HG02571 (cell line): Measurements from ENCODE around the gene COA4.

ENCODE experiments used
- ATAC-seq: cut with Tn5 transposase; IDR thresholded peaks from one replicate; pipeline ENCODE4 v1.9.1; 2021; ENCODE audit warnings: mild to moderate bottlenecking, moderate library complexity; ENCODE audit not compliant: unreplicated experiment

Gene COA4

DNA sequence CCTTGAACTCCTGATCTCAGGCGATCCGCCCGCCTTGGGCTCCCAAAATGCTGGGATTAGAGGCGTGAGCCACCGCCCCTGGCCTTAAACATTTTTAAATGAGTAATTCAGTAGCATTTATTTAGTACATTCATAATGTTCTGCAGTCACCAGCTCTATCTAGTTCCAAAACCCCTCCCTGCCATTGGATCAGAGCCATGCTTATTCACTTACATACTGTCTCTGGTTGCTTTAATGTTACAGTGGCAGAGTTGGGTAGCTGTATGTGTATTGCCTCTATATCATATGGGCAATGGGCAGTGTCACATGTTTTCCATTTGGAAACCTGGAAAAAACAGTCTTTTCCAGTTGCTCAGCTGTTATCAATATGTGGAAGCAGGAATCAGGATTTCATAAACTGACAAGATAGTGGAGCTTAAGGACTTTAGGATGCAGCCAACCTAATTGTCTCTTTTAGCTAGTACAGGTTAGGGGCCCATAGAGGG is 10.5 kb downstream of the COA4 start:
- no peak for ATAC-seq

DNA sequence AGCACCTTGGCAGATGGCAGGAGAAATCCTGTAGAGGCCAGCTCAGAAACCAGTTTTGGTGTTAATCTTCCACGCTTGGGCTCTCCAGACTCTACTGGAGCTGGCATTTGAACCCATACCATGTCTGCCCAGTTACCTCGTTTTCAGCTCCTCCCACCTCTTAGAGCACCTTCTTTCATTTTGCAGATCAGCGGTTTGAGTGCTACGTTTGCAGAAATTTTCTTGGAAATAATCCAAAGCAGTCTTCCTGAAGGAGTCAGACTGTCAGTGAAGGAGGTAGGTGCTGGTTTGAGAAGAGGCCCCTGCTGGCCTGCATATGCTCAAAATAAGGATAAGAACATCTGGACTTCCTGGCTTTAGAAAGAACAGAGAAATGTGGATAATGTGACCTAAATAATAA is 13.7 kb downstream of the COA4 start:
- ATAC-seq, result no peak

DNA sequence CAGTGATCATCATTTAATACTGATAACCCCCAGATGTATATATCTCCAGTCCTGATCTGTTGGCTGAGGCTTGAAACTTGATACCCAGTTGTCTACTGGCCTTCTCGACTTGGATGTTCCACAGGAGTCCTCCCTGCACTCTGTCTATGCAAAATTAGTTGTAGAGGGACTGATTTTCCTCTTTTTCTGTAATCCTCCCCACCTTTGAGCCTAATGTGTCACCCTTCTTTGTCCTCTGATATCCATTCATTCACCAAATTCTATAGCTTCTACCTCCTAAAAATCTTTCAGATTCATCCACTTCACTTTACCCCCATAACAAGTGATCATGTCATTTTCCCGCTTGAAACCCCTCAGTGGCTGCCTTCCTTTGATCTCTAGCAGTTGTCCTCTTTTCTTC is 16.4 kb downstream of the COA4 start:
- no peak for ATAC-seq

DNA sequence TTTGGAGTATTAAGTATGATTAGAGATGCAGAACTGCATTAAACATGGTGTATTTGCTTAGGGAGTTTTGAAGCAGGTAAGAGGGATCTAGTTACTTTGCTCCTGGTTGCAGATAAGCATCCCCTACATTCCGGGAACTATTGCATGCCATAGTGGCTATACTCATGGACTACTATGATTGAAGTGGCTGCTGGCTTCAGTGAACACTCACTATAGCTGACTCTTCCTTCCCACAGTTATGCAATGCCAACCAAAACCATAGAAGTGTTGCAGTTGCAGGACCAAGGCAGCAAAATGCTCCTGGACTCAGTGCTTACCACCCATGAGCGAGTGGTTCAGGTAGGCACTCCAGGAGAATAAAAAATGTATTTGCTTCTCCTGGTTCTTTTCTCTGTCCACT is 17.0 kb downstream of the COA4 start:
- ATAC-seq, result no peak

DNA sequence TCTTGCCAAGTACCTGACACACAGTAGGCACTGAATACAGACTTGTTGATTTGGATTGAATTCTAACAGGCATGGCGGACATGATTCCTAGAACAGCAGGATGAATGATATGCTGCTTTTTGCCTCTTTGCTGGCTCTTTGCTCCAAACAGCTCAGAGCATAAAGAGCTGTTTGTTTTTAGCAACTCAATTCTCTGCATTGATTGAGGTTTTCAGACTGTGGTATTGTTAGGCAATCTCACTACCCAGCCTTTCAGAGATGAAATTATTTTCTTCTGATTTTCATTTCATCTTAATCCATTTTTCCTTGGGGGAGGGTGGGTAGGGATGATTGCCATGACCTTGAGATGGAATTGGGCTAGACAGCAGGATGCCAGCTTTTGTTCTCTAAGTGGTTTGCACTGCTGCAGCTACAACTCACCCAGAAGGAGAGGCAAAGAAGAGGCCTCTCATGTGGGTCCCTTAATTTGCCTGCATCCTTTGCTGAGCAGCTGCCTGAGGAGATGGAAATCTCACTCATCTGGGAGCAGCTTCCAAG is 20.5 kb downstream of the COA4 start:
- ATAC-seq, result no peak

DNA sequence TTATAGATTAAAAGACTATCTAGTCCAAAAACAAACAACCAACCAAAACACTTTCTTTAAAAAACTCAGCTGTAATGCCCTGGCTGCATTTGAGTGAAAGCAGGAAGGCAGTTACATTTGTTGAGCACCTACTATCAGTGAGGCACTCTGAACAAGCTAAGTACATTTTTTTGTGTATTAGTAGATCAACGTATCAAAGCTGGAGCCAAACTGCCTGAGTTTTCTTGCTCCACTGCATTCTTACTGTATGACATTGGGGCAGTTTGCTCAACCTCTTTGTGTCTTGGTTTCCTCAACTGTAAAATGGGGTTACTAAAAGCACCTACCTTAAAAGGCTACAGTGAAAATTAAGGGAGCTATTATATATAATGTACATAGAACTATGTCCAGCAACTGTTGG is 22.0 kb downstream of the COA4 start:
- no peak for ATAC-seq

DNA sequence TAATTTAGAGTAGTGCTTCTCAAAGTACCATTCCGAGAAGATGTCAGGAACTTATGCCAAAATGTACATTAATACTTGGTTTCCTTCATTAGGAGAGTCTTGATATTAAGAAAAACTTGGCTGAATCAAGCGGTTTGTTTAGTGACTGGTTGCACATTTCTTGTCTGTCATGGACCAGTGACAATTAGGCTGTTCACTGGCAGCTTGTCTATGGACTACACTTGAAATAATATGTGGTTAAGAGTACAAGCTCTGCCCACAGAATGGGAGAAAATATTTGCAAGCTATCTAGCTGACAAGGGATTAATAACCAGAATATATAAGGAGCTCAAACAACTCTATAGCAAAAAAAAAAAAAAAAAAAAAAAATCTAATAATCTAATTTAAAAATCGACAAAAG is 24.6 kb downstream of the COA4 start:
- ATAC-seq, result no peak

DNA sequence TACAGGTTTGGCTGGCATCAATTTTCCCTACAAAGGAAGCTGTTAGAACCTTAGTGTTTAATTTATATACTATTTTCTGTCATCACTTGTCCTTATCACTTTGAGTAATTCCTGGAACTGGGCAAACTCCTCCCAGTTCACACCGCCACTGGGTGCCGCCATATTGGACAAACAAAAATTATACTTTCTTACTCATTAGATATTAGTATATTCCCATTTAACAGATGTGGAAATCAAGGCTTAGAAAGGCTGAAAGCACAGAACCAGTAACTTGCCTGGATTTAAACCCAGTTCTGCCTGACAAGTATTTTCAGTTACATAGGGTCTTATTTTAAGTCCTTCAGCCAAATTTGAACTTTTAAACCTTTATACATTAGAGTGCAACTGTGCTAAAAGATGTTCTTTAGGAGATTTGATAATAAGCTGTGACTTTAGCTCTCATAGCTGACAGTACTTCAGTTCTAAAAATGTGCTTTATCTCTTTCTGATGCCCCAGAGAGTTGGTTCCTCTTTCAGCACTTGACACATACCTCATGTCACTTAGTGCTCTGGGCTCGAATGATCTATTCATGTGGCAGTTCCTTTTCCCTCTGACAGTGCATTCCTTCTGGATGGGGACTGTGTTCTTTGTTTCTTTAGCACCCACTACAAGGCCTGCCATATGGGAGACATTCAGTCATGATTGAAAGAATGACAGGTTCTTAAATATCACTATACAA is 25.4 kb downstream of the COA4 start:
- no peak for ATAC-seq

DNA sequence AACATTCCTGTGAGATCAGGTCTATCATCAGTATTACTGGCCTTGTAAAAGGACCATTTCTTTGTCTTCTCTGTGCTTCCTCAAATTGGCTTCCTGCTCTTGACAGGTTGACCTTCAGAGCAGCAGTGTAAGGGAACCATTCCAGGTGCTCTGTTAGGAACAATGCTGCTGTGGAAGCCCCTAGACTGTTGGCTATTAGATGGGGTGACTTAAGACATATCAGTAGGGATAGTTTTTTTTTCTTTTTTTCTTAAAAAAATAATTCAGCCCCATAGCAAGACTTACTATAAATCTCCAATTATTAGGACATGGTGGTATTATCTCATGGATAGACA is 37.6 kb downstream of the COA4 start:
- ATAC-seq, result no peak

DNA sequence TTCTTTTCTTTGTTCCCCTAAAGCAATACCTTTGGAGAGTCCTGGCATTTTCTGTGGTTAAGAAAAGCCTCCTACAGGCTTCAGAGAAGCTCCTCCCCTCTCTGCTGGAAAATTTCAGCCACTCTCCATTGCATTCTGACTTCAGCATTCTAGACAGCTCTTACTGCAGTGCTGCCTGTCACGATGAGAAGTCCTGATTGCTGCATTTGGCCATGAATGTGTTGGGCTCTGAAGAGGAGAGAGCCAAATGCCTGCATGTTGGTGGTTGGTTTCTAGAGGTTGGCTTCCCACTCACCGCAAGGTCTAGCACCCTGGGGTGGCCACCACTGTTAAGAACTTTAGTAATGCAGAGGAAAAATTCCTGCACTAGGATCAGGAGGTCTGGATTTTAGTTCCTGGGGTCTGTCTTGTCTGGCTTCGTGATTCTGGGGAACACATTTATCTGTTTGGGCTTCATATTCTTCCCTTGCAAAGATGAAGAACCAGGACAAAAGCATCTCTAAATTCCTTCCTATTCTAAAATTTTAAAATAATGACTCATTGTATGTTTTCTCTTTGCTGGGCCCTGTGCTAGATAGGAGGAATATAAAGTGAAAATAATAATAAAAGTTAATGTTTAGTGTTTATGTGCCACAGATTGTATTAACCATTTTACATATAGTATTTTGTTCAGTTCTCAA is 38.1 kb downstream of the COA4 start:
- no peak for ATAC-seq

DNA sequence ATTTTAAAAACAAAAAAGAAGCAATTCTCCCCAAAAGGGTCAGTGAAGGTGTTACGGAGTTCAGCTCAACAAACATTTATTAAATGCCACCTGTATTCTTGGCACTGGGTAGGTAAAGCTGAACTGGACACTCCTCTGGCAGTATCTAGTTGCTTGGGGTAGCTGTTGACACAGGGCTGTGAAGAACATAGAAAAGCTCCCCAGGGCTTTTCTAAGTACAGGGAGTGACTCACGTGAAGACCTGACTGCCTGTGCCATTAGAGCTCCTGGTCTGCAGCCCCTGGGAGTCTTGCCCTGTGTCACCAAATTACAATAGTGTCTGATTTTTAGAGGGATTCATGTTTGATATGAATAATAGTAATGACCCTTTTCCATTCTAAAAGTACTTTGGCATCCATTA is 43.6 kb downstream of the COA4 start:
- ATAC-seq, result no peak

DNA sequence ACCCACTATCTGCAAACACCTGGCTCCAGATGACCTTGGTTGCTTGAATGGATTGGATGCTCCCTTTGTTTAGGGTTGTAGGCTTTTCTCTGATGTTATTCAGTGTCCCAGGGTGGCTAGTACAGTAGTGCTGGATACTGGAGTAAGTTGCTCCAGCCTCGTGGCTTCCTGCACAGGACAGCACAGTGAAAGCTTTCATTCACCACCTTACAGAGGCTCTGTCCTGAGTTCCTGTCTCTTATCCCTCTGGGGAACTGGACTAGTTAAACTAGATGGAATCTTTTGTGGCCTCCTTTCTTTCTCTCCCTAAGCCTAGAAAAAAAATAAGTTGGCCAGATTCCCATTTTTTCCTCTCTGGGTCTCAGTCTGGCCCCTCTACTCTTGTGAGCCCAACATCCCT is 46.4 kb downstream of the COA4 start:
- no peak for ATAC-seq
